Measurements from ENCODE around the gene PPM1H.

- no peak for TF ChIP-seq CTCF (conservative IDR thresholded peaks at IDR 0.05)
- TF ChIP-seq ZFX (IDR thresholded peaks at IDR 0.05) = no peak
These were observed 75.6 kb downstream of the PPM1H start for GRCh38 chr12:62859321-62859737.

All from C4-2B (cell line).